HG03457 (cell line): ENCODE data around the gene SMIM43.
A peak's percentile ranks its signal among the peaks of the same experiment; 100 is the strongest.
"Not testable (repeated sequence)": the region's sequence is repeated elsewhere in the genome, so short reads cannot be mapped to it uniquely, and the experiment has no call there.

ENCODE experiments used
- ATAC-seq: cut with Tn5 transposase; IDR thresholded peaks from one replicate; pipeline ENCODE4 v1.9.1; 2021; ENCODE audit warnings: moderate number of reproducible peaks; ENCODE audit not compliant: unreplicated experiment

Gene SMIM43

DNA sequence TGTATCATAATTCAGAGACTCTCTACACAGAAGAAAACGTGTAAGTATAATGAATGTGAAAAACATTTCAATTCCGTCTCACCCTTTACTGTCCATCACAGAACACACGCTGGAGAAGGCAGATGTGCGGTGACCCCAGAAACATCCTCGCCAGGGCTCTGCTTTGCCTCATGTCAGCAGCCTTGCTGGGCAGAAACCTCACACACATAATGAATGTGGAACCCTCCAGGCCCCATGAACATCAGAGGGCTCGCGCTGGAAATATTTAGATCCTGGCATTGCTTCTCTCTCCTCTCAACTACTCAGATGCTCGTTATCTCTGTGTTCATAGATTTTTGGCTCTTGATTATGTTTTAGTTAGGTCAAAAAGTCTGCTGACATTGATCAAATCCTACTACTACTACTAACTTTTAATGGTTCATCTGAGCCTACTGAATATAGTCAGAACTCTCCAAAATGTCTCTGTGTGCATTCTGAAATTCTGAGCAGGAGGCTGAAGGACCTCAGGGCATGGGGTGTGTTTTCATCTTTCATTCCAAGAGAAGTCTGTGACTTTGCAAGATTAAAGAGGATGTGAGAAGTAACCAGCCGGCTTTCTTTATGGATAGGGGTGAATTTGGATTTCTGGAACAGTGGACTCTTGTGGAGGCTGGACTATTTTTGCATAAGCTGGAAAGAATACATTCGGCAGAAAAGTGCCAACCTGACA is 27.0 kb downstream of the SMIM43 start:
- ATAC-seq = no peak

DNA sequence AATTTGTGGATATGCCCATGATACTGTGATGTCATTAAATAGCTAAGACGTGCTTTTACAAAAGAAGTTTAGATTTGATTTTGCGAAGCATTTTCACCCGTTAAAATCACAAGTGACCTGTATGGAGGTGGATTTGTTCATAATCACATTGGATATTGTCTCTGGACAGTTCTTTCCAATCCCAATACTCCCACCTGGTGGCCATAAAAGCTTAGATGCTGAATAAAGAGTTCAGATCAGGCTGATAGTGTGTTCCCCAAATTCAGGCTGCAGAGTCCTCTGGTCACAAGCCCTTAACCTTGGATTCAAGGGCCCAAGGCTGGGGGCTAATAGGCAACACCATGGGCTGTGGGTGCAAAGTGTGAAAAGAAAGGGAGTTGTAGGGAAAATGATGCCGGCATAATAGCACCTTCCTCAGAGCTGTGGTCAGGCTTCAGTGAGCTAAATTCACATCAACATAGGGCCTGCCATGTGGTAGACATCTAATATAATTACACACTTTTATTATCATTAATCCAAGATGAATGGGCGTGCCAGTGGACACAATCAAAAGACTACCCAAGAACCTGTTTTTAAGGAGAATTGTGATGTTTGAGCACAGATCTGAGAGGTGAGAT is 28.1 kb downstream of the SMIM43 start:
- ATAC-seq = no peak

DNA sequence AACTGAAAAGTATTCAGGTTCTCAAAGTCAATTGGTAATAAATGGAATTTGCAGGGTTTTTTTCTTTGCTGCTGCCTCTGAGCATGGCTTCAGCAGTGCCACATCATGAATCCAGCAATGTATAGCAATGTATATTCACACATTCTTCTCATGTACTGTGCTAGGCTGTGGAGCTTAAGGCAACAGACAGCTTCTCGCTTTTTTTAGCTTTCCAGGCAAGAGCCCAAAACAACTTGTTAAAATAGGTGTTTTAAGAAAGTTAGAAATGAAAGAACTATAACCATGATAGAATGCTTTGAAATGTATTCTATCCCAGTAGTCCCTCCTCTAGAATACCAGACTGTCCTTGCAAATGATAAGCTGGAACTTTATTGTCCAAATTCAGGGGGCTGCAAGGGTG is 30.4 kb downstream of the SMIM43 start:
- ATAC-seq = no peak

DNA sequence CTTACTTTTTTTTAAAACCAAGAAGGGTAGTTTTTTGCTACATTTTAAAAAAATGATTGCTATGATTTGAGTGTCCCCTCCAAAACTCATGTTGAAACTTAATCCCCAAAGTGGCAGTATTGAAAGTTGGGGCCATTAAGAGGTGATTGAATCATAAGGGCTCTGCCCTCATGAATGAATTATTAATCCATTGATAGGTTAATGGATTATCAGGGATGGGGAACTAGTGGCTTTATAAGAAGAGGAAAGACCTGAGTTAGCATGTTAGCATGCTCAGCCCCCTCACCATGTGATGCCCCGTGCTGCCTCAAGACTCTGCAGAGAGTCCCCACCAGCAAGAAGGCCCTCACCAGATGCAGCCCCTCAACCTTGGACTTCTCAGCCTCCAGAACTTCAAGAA is 31.0 kb downstream of the SMIM43 start:
- ATAC-seq = no peak

DNA sequence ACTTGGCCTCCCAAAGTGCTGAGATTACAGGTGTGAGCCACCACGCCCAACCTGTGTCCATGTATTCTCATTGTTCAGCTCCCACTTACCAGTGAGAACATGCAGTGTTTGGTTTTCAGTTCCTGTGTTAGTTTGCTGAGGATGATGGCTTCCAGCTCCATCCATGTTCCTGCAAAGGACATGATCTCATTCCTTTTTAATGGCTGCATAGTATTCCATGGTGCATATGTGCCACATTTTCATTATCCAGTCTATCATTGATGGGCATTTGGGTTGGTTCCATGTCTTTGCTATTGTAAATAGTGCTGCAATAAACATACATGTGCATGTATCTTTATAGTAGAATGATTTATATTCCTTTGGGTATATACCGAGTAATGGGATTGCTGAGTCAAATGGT is 35.2 kb downstream of the SMIM43 start:
- not testable (repeated sequence) for ATAC-seq

DNA sequence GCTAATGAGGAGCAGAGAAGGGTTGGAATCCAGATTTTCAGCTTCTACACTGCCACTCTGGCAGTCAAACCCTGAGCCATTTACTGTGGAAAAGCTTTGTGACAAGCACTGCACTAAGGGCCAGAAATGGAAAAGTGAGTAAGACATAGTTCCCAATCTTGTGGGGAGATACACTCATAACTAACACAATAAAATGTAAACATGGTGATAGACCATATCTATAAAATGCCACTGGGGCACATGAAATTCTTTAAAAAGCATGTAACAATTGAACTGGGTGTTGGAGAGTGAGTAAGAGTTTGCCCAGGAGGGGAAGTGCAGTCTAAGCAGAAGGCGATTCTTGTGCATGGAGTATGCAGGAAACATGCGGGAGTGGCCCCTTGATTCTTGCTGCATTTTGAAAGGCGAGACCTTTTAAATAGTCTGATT is 36.2 kb downstream of the SMIM43 start:
- ATAC-seq = no peak

DNA sequence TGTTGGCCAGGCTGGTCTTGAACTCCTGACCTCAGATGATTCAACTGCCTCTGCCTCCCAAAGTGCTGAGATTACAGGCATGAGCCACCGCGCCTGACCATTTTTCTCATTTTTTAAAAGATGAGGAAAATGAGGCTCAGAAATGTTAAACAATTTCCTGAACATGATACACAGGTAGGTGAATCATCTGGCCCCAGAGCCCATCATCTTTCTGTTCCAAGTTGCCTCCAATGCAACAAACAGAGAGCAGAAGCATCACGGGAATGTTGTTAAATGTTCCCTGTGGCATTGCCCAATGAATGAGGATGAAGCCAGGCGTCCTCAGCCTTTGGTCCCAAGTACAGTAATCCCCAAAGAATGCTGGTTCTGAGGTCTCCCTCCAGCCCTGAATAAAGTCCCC is 36.9 kb downstream of the SMIM43 start:
- no peak for ATAC-seq

DNA sequence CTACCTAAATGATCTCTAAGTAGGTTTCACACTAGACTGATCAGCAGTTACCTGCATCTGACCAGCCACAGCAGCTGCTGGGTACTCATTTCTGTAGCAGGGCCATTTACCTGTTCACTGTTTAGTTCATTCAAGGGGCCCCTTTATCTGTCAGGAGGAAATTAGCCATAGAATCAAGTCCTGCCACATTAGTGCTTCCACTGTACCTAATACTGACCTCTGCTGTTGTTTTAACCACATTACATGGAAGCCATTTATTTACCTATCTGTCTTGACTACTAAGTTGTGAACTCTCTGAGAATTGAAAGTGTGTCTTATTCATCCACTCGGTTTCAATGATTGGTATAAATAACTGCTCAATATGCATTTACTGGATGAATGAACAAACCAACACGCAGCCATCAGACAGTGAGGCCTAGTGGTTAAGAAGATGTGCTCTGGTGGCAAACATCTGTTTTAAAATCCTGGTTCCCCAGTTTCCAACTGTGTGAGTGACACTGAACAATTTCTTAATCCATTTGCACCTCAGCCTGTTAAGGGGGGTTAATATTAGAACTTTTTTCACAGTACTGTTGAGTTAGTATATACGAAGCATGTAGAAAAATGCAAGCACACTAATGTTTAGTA is 38.2 kb downstream of the SMIM43 start:
- ATAC-seq = peak; percentile 98

DNA sequence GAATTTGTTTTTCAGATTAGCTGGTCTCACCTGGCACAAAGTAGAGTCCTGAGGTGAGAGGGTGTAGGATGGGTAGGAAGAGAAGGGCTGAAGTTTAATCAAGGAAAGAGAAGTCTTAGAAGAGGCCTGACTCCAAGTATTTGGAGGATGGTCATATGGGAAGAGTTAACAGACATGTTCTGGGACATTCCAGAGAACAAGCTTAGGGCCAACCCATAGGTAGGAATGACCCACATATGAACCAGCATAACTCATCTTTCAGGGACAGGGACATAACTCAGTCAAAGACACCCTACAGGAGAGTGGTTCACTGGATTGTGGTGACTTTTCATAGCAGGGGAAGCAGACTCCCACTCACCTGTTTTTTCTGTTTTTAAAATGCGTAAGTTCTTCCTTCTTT is 40.3 kb downstream of the SMIM43 start:
- ATAC-seq = no peak

DNA sequence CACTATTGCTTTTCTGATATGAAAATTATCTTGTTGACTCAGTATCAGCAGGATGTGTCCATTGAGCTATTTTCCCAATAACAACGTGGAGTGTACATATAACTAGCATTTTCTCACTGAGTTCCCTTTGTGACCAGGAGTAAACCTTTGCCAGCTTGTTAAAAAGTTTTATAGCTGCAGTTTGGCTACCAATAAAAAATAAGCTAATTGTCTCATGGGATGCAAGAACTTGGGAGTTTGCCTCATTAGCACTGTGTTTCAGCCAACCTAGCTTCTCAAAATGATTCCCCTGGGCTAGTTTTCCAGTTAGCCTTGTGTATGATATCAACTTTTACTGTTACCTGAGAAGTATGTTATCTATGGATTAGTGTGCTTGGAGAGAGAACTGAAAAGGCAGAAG is 43.3 kb downstream of the SMIM43 start:
- no peak for ATAC-seq

DNA sequence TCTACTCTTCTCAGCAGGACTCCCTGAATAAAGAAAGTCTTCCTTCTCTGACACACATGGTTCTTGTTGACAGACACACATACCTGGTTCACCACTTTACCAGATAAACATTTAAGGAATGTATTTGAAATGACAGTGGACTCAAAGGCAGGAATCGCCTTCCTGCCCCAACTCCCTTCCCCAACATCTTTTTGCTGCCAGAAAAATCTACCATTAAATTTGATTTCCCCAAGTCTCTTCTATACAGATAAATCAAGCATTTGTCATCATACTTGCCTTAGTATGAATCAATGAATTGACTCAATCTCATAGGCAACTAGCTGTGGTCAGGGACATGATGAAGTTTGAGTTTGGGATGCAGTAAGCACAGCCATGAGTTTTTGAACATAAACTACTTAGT is 44.9 kb downstream of the SMIM43 start:
- ATAC-seq = no peak

DNA sequence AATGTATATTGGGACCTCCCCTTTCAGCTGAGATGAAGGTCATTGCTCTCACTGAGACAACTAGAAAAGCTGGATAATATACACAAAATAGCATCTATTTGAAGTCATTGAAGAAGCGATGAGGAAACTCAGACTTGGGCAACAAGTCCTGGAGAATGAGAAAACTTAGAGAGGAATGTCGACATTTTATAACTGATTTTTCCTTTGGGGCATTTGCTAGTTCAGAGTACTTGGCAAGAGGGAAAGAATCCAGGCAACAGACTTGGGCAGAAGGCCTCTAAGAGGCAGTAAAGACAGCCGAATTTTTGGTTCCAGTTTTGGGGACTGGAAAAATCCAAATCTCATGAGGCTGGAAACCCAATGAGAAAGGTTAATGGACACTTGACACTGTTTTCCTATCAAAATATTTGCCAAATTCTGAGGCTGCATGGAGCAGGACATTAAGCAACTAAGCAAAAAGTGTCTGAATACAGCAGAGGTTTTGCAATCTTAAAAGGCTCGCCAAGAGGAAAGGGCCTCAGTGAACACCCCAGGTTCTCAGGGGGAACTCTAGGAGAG is 47.2 kb downstream of the SMIM43 start:
- ATAC-seq = no peak

DNA sequence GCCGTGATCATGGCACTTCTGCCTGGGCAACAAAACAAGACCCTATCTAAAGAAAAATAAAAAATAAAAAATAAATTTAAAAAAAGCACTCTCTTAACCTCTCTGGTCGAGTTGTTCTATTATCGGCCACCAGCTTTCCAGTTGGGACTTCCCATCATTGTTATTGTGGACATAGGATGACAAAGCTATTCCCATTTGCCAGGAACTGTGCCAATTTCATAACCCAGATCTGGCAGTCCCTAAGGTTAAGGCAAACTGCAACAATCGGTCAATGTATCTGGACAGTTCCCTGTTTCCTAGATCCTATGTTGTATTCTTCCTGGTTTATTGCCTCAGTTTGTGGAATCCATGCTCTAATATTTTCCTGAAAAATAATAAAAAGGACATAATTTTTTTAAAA is 50.4 kb downstream of the SMIM43 start:
- no peak for ATAC-seq

DNA sequence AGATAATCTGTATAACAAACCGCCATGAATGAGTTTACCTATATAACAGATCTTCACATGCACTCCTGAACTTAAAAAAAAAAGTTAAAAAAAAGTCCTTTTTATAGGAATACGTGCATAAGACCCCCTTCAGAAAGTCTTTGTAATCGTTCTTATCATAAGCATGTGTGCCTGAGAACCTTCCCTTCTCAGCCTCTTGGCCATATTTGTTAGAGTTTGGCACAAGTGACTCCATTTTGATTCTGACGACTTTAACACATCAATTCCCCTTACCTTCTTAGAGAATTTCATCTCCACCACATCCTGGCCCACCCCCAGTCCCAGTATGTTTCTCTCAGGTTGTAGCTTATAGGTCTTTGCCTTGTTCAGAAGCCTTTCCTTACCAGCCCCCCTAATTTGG is 52.2 kb downstream of the SMIM43 start:
- ATAC-seq = no peak

DNA sequence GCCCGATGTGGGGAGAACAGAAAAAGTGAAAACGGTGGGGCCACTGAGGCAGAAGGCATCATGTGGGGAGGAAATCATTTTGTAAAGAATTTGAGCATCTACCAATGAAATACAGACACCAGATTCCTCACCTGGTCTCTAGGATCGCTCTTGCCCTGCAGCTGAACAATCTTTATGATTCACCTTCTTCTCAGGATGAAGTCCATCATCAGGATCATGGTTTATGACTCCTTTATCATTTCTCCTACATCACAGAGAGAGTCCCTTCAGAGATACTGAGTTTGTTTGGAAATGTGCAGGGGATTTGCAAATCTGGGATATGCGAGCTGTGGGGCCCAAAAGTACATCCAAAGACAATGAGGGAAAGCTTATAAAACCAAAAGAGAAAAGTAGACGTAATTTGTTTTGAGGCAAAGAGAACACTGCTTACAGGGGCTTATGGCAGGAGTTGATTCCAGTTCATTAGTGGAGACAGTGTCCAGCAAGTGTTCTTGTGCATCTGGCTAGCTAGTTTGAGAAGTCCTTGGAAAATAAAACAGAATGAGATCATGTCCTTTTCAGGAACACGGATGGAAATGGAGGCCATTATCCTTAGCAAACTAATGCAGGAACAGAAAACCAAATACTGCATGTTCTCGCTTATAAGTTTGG is 52.8 kb downstream of the SMIM43 start:
- no peak for ATAC-seq

DNA sequence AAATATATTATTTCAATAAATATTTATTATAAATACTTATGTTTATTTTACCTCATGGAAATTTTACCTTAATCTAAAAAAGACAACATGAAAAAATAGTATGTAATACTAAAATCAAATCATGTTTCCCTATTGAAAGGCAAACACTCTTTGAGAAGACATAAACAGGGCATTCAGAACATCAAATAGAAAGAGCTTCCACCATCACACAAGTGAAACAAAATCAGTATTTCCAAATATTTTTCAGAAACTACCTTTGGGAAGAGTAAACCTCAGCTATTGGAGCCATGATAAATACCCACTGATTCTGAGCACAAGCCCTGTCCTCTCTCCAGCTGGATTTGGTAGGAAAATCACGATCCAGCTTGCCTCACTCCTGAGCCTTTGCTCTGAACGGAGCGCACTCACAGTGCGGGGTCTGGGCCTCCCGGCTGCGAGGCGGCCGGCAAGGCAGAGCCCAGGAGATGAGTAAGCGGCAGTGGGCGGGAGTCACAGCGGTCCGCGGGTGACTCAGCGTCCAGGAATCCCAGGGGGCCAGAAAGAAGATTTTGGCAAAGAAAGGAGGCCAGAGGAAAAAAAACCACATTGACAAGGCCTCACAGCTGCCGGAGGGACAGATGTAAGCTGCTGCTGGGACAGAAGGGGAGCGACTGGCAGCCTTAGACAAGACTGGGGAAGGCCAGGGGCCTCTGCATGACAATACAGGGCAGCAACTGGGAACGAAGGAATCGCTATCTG is 53.5 kb downstream of the SMIM43 start:
- ATAC-seq = peak; percentile 87

DNA sequence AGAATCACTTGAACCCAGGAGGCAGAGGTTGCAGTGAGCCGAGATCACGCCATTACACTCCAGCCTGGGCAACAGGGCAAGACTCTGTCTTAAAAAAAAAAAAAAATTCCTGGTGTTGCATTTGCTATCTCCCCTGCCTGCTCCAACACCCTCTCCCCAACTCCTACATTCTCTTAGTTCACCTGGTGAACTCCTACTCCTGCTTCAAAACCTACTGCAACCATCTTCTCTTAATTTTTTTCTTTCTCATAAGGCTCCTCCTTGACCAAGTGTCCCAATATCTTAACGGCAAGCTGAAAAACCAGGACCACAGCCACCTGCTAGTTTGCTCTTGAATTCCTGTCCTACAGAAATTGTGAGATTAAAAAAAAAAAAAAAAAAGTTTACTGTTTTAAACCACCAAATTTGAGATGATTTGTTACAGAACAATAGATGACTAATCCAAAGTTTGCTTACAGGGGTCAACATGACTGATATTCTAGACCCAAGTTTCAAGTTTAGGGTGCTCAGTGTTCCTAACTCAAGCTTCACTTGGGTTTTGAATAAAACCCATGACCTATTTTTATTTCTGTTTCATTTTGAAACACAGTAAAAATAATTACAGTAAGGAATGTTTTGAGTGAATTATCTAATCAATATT is 55.1 kb downstream of the SMIM43 start:
- ATAC-seq = no peak
